HG03095 (cell line): ENCODE measurements around the gene PKD1L1.

Experiments
- ATAC-seq: cut with Tn5 transposase; IDR thresholded peaks from one replicate; pipeline ENCODE4 v1.9.1; 2021; ENCODE audit warnings: moderate library complexity; ENCODE audit not compliant: unreplicated experiment

The PKD1L1 gene

DNA sequence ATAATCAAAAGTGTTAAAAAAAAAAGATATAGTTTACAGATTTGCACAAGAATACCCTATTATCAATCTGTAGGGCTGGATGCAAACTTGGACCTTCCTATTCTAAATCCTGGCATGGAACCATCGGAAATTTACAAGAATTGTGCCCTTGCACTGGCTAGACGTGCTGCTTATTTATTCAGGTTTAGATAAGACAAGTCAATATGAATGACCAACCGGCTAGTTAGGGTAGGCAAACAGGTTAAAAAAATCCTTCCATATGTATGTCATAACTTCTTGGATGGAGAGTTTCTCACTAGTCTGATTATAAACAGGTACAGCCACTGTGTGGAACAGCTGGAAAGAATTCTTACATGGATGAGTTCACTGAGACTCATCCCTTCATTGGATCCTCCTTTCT, 41.4 kb downstream of the PKD1L1 start:
- no peak for ATAC-seq

DNA sequence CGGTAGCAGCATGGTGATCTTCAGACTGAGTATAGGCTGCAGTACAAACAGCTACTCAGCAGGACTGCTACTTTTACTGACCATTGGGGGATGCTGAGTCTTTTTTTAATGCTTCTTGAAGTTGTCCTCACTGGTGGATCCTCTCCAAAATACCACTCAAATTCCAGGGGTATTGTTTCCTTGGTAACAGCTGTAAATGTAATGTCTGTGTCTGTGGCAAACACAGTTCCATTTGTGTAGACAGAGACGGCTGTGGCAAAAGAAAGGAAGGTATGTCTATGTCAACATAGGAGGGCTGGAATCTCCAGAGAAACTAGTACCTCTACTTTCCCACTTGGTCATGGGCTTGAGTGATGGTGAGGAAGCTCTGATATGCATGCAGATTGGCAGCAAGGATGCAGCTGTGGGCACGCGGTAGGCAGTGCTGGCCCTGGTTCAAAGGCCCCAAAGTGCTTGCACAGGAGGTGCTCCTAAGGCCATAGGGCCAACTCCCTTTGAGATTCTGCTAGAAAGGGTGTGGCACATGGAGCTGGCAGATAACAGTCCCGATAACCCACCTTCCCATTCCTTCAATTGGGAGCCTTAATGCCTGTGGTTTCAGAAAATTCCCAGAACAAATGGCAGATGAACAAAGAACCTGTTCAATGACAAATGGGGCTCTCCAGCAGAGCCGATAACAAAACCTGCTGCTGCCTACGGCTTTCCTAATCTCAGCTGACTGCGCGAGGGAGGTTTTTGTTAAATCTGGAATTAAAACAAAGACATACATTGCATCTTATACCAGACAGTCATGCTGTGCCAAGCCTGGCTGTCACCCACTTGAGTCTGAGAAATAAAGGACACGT, 43.0 kb downstream of the PKD1L1 start:
- ATAC-seq, result no peak

DNA sequence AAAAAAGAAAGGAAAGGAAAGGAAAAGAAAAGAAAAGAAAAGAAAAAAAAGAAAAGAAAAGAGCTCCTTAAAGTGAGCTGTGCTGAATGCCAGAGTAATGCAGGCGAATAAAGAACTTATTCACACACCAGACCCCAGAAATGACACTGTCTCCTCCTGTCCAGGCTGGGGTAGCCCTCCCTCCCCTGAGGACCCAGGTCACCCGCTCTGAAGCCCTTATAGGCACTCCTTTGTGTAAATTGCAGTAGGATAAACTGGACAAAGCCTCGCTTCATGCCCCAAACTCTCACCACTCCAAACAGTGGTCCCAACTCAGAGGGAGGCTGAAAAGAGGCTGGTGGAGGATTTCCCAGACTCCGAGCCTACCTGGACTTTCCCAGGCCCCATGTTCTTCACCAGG, 46.3 kb downstream of the PKD1L1 start:
- no peak for ATAC-seq

DNA sequence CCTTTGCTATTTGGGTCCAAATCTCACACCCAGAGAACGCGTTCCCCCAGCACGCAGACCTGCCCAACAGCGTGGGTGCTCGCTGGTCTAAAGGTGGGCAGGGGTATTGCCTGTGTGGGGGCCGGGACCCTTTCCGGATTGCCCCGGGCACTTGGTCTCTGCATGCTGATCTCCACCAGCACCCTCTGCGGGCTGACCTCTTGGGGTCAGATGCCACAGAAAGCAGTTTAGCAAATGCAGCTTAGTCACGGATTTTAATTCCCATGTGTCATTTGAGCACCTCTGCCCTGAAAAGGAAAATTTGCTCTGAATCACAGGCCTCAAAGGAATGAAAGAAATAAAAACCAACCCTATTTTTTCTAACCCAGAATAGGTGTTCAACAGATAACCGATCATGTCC, 46.7 kb downstream of the PKD1L1 start:
- ATAC-seq, result no peak

DNA sequence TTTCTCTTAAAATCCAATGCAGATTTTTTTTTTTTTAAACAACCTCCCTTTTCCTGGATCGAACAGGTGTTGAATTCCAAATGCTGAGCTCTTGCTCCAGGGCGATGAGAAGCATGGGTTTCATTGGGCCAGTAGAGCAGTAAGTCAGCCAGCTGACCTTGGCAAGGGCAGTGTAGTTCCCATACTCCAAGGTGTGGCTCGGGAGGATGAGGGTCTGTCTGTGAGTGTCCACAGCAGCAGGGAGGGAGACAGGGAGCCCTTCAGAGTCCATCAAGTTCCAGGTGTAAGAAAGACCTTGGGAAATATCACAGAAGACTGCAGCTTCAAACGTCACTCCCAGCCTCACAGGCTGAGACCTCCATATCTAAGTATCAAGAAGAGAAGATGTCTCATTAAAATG, 50.4 kb downstream of the PKD1L1 start:
- no peak for ATAC-seq

DNA sequence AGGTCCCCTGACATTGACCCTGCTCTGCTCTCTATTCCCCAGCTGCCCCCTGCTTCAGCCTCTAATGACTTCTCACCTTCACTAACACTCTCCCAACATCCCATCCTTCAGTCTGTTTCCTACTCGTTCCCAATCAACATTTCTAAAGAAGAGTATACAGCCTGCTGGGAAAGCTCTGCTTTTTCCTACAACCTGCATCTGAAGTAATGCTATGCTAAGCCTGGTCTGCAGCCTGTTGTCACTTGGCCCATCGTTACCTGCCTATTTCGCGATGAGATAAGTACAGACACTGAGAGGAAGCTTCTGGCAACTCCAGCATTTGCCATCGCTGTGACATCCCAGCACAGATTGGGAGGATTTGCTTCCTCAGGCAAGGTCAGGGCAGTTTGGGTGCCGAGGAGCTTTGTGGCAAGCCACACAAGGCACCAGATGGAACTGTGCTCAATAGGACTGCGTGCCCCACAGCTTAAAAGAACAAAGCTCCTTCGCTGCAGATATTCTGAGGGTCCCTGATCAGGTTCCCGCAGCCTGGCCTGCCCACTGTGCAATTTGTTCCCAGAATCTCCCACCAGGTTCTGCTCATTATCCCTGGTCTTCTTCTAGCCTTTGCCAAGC, 51.4 kb downstream of the PKD1L1 start:
- no peak for ATAC-seq

DNA sequence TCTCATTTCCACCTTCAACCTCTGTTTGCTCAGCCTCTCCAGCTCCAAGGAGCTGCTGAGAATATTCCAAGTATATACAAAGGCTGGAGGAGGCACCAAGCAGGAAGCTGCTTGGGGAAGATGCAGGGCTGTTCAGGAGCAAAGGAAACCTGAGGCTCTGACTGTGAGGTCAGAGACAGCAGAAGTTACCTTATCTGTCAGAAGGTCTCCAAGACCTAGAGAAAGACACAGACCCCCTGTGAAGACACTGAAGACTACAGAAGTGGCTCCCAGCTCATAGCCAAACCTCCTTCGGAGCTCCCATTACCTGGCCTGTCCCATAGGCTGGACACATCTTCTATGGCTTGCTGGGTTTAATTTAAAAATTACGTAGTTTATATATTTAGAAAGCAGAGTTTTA, 53.2 kb downstream of the PKD1L1 start:
- no peak for ATAC-seq

DNA sequence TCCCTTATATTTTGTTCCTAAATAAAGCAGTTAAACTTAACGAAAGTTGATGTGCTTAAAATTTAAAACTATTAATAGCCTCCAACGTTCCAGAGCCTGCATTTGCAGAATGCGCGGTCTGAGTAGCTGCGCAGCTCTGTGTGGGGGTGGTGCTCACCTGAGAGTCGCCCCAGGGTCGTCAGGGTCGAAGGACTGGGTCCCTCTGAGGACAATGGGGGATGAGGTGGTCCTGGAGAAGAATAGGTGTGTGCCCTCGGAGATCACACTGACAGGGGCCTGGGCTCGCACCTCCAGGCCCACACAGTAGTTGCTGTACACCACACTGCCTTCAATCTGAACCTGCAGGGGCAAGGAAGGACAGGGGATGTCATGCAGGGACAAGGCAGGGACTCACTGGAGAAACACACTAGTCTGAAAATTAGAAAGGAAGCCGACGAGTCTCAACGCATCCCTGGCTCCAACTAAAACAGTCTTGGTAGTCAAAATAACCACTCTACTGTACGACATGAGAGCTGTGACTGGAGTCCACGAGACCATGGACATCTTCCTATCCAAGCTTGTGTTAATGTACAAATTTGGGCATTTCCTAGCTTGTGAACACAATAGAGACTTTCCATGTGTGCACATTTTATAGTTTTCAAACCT, 54.4 kb downstream of the PKD1L1 start:
- no peak for ATAC-seq

DNA sequence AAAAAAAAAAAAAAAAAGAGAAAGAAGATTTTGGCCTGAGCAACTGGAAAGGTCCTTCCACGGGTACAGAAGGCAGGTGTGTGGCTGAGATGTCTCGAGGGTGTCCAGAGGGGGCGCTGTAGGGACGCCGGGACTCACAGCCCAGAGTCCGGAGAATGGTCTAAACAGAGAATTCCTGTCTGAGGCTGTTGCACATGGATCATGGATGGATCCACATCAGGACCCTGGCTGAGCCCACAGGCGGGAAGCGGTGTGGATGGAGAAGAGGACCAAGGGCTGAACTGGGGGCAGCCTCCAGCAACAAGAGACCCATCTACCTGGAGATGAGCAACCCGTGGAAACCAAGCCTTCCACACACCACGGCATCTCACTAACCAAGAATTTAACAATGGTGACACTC, 55.0 kb downstream of the PKD1L1 start:
- no peak for ATAC-seq

DNA sequence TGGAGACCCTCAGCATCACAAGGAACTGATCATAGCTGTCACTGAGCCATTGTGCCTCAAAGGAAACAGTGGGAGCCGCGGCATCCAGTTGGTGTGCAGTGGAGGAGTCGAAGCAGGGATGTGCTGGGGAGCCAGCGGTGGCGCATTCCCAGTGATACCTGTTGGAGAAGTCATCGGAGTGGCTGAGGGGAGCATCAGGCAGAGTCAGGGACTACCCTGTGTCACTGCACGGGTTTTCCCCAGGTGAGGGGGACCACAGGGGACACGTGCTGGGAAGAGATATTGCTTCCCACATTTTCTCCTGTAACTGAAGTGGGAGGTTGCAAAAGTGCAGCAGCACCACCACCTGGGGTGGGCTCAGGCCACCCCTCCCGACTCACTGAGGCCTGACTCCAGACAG, 57.7 kb downstream of the PKD1L1 start:
- ATAC-seq, result no peak

DNA sequence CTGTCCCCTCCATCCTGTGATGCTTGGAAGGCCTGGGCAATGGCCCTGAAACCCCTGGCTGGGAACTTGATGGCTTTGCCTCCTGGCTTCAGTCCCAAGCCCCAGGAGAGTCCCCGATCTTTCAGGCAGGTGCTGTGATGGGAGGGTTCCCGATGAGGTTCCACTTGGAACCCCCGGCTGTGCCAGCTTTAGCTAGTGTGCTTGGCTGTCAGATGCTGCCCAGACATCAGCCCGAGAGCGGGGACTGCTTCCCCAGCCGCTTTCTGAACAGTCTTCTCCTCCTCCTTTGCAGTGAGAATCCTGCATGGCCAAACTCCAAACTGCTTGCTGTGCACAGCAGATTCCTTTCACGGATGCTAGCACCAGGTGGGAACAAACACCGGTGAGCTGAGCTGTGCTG, 58.1 kb downstream of the PKD1L1 start:
- no peak for ATAC-seq

DNA sequence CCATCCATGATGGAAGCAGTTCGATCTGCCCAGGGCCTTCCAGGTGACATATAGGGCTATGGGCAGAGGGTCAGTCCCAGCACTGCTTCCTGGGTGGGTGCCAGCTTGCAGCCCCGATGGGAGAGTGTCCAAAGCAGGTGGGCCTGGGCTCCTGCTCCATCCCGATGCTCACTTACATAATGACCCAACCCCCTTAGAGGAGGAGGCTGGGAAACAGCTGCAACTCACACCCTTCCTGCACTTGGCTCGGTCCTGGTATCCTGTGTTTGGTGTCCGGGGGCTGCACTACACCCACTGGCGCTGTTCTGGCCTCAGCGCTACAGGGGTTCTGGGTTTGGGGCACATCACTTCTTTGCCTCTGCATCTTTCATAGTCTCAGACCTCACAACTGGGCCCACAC, 58.5 kb downstream of the PKD1L1 start:
- no peak for ATAC-seq

DNA sequence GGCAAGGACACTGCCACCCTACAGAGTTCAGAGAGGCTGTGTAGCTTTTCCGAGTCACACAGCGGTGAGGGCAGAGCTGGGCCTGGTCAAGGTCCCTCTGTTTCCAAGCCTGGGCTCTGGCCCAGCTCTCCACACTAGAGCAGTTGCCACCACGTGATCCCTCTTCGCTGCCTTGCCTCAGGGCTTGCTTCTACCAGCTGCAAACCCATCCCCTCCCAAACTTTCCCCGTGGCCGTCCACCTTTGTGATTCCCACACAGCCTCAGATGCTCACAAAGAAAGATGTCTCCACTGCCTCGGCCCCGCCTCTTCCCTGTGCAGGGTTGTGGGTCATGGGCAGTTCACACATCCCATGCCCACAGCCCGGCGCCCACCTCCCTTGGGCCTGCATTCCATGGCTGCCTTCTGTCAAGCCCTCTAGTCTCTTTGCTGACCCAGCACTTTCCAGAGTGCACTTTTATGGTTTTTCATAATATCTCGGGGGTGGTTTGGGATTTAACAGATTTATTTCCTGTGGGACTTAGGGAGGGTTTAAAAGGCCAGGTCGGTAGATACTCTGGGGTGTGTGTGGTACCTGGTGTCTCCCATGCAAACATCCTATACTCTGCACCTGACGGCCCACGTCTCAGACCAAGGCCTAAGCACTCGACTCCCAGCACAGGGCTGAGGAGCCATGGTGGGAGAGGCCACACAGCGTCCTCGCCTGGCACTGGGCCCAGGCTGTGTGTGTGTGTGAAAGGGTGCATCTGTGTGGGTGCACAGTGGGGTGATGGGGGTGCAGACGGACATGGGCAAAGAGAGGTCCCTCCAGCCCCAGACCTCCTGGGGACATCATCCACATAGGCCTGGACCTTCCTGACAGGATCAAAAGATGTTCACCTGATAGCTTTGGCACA, 59.6 kb downstream of the PKD1L1 start:
- ATAC-seq, result no peak

DNA sequence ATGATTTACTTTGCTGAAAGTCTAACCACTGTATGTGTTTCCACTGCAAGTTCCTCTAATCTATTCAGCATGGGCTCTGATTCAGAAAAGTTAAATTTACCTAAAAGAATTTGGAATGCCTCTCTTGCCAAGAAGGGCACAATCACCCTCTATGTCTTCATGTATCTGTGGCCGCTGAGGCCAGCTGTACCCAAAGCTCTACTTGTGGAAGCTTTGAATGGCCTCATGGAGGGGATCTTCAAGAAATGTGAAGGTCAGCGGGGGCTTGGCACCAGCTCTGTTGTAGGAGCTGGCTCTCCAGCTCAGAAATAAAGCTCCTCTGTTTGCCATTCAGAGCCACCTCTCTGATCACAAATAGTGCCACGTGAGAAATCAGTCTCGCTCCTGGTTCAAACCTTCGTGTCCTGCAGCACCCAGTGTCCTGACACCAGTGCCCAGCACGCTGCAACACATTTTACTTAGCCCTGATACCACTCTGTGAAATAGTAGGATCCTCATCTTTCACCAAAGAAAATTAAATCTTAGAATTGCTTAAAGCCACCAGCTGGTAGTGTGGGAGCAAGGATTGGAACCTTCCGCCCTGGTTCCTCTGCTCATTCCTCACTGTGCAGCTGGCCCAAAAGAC, 61.1 kb downstream of the PKD1L1 start:
- no peak for ATAC-seq

DNA sequence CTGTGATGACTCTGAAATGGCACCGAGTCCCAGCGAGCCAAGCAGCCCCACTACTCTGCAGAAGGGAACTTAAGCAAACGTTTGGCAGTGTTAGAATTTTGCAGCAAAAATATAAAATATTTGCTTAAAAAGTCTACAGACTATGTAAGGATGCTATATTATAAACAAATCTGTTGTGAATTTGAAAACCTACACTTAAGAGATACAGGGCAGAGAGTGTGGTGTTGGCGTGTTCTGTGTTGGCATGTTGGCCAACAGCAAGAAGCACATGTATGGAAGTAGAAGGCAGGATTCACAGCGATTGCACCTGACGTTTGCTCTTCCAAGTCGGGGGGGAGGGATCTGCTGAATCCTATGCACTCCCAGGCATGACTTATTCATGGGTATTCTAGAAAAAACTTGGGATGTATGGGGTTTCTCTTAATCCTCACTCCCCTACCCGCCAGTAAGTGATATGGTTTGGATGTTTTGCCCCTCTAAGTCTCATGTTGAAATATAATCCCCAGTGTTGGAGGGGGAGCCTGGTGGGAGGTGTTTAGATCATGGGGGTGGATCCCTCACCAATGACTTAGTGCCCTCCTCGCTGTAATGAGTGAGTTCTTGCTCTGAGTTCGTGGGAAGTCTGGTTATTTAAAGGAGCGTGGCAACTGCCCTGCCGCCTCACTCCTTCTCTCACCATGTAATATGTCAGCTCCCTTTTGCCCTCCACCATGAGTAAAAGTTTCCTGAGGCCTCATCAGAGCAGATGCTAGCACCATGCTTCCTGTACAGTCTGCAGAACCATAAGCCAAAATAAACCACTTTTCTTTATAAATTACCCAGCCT, 62.1 kb downstream of the PKD1L1 start:
- ATAC-seq, result no peak

DNA sequence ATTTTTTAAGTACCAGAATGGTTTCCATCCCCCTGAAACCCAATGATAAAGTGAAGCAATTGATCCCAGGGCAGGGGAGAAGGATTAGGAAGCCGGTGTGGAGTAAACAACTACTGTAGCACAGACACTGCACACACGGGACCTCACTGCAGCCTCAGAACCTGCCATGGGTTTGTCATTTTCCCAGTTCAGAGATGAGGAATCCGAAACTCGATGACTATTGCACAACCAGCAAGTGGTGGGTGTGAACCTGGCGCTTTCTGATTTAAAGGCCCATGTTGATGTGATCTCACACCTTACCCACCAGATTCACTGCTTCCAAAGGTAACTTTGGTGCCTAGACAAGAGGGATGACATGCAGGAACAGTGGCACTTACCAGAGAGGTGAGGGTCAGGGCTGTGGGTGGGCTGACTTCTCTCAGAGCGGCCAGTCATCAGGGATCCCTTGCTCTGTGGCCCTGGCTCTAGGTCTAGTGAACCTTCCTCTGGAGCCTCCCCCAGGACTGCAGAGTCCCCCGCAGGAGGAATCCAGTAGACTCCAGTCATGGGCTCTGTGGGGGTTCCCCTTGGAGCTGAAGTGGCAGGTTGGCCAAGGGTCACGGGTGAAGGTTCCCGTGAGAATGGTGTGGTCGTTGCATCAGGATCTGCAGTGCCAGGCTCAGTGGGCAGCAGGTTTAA, 62.8 kb downstream of the PKD1L1 start:
- no peak for ATAC-seq

DNA sequence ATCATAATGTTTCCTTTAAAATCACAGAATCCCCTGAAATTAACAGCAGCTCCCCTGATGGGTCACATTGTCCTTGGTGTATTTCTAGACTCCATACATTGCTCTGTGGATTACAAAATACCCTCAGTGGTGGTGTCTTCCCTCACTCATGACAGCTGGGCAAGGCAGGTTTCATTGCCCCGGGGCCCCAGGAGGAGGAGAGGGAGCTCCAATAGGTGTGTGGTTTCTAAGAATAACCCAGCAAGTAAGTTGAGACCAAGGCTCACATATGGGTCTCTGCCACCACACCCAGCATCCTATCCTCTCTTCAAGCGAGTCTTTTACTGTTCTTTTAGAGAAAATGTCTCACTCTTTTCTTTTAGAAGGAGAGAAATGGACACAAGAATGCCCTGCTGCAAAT, 63.6 kb downstream of the PKD1L1 start:
- no peak for ATAC-seq

DNA sequence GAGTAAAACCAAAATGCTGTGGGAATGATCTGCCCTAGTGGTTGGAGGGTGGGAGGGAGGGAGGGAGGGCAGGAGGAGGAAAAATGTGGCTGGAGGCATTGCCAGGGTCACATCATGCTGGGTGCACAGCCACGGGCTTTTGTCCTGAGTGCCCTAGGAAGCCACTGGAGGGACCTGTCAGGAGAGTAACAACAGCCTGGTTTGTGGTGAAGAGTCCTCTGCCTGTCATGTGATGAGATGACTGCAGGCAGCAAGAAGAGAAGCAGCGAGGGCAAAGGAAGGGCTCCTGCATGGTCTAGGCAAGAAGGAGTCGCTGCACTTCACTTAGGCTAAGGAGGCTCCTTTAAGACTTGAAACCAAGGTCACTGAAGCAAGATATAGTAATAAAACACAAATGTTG, 65.6 kb downstream of the PKD1L1 start:
- no peak for ATAC-seq

DNA sequence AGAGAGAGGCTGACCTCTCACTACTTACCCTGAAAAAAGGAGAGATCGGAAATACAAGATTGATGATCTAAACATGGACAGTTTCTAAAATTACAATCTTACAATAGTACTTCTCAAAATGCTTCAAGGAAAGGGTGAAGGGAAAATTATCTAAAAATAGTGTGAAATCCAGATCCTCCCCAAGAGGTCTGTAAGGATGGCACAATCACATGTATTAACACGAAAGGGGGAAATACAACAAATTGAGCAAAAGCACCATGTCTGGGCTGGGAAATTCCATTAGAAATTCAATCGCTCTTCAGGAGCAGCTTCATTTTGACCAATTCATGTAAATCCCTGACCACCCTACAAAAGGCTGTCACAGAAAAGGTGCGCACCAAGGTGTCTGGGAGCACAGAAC, 67.0 kb downstream of the PKD1L1 start:
- no peak for ATAC-seq
